H1 (cell line): Measurements from ENCODE around the gene DISP3. TPM values are rescaled to one million over a fixed set of nuclear protein-coding genes. Genes with fewer than 3 reads are reported as not detected.

ENCODE experiments used
- CTCF ChIA-PET: fragments of 300-600 bp; sonication (Branson Sonifier 250); formaldehyde crosslinking; loops from one replicate; lab custom pipeline; 2021; ENCODE audit not compliant: partially characterized antibody; lab: Charles Lee
- POLR2A ChIA-PET: fragments of 300-600 bp; sonication (Branson Sonifier 250); formaldehyde crosslinking; loops from one replicate; lab custom pipeline; 2021; ENCODE audit warnings: inconsistent platforms; ENCODE audit not compliant: partially characterized antibody; lab: Charles Lee
- DNase-seq, 2 experiments: peaks; one replicate each; pipeline versions ENCODE4 v3.0.0 to v3.0.0-alpha.2; 2010 to 2022; ENCODE audit warnings: low spot score in 2 of 2, low read depth in 1 of 2, mixed read lengths in 1 of 2
- FAIRE-seq: peaks from 2 replicates; lab custom pipeline; 2011; peaks lifted over from hg19 to GRCh38; lab: Jason Lieb, UNC
- H2AFZ ChIP-seq: 2 replicates; pipeline ENCODE4 v1.8.1; 2012; ENCODE audit warnings: low read length, inconsistent platforms
- H2AK5ac ChIP-seq: 2 replicates; pipeline ENCODE4 v1.6.1; 2013; ENCODE audit warnings: low read depth, low read length
- H2BK120ac ChIP-seq: replicated peaks from 2 replicates; pipeline ENCODE3; 2013; ENCODE audit warnings: low read depth, low read length, inconsistent platforms
- H2BK12ac ChIP-seq: 2 replicates; pipeline ENCODE4 v1.6.1; 2013; ENCODE audit warnings: low read depth, low read length
- H2BK15ac ChIP-seq: 2 replicates; pipeline ENCODE4 v1.6.1; 2013; ENCODE audit warnings: low read length
- H2BK20ac ChIP-seq: 2 replicates; pipeline ENCODE4 v1.6.1; 2013; ENCODE audit warnings: low read length
- H2BK5ac ChIP-seq: 2 replicates; pipeline ENCODE4 v1.6.1; 2013; ENCODE audit warnings: low read depth, low read length
- H3K14ac ChIP-seq: 2 replicates; pipeline ENCODE4 v1.6.1; 2013; ENCODE audit warnings: inconsistent platforms; ENCODE audit not compliant: insufficient read length
- H3K18ac ChIP-seq: 2 replicates; pipeline ENCODE4 v1.6.1; 2013; ENCODE audit warnings: low read length; ENCODE audit errors: extremely low read depth
- H3K23ac ChIP-seq: 2 replicates; pipeline ENCODE4 v1.6.1; 2013; ENCODE audit warnings: inconsistent platforms; ENCODE audit not compliant: insufficient read length
- H3K23me2 ChIP-seq: 2 replicates; pipeline ENCODE4 v1.6.1; 2013; ENCODE audit warnings: low read depth, low read length
- H3K27ac ChIP-seq: 2 replicates; pipeline ENCODE4 v1.6.1; 2011; ENCODE audit warnings: low read depth, low read length, inconsistent platforms
- H3K27me3 ChIP-seq, 4 experiments: replicated peaks in 1 of 4; 1 replicate in 1 of 4; 2 replicates in 3 of 4; pipeline versions ENCODE4 v1.6.1 to v1.8.1; 2011 to 2013; ENCODE audit warnings: low read length in 3 of 4, mild to moderate bottlenecking in 3 of 4, inconsistent platforms in 2 of 4, mixed read lengths in 2 of 4, moderate library complexity in 1 of 4; ENCODE audit not compliant: control insufficient read depth in 3 of 4, insufficient read depth in 3 of 4; ENCODE audit errors: extremely low read depth in 1 of 4
- H3K36me3 ChIP-seq, 4 experiments: 2 replicates each; pipeline versions ENCODE4 v1.6.1 to v1.8.1; 2011 to 2013; ENCODE audit warnings: mild to moderate bottlenecking in 4 of 4, low read length in 3 of 4, moderate library complexity in 2 of 4, control low read depth in 1 of 4, inconsistent platforms in 1 of 4; ENCODE audit not compliant: insufficient read depth in 4 of 4, control insufficient read depth in 2 of 4
- H3K4ac ChIP-seq: replicated peaks from 2 replicates; pipeline ENCODE3; 2013; ENCODE audit warnings: low read length, low read depth, mixed read lengths, inconsistent platforms; ENCODE audit not compliant: insufficient read length
- H3K4me1 ChIP-seq, 4 experiments: replicated peaks in 1 of 4; 1 replicate in 1 of 4; 2 replicates in 3 of 4; pipeline versions ENCODE4 v1.6.1 to v1.8.1; 2011 to 2013; ENCODE audit warnings: low read length in 3 of 4, inconsistent platforms in 2 of 4, mixed read lengths in 1 of 4; ENCODE audit not compliant: insufficient read depth in 4 of 4, control insufficient read depth in 3 of 4
- H3K4me2 ChIP-seq, 2 experiments: 2 replicates each; pipeline versions ENCODE4 v1.6.1 to v1.8.1; 2011 to 2013; ENCODE audit warnings: low read depth in 2 of 2, low read length in 2 of 2, control low read depth in 1 of 2, inconsistent platforms in 1 of 2, mild to moderate bottlenecking in 1 of 2; ENCODE audit not compliant: insufficient read depth in 1 of 2
- H3K4me3 ChIP-seq, 4 experiments: fragments of 200-600, 300-600 bp in 1 of 4; sonication (generic), shearing (Covaris generic), sonication (Bioruptor Twin) in 1 of 4; 2 replicates each; pipeline versions ENCODE4 v1.5.1 to v1.8.1; 2011 to 2016; ENCODE audit warnings: low read length in 4 of 4, low read depth in 3 of 4, control low read depth in 2 of 4, inconsistent platforms in 2 of 4, mild to moderate bottlenecking in 2 of 4, mixed read lengths in 1 of 4, moderate library complexity in 1 of 4; ENCODE audit not compliant: insufficient read depth in 2 of 4; ENCODE audit errors: extremely low read depth in 1 of 4
- H3K56ac ChIP-seq: replicated peaks from 2 replicates; pipeline ENCODE3; 2013; ENCODE audit warnings: low read depth, mild to moderate bottlenecking, mixed read lengths, low read length, inconsistent platforms; ENCODE audit not compliant: insufficient read length
- H3K79me1 ChIP-seq: 2 replicates; pipeline ENCODE4 v1.6.1; 2013; ENCODE audit warnings: low read depth, low read length, control low read depth
- H3K79me2 ChIP-seq, 2 experiments: 2 replicates each; pipeline versions ENCODE4 v1.6.1 to v1.8.1; 2012 to 2013; ENCODE audit warnings: low read length in 2 of 2, mild to moderate bottlenecking in 2 of 2, inconsistent platforms in 1 of 2; ENCODE audit not compliant: insufficient read depth in 2 of 2, control insufficient read depth in 1 of 2
- H3K9ac ChIP-seq, 4 experiments: replicated peaks in 1 of 4; 1 replicate in 1 of 4; 2 replicates in 3 of 4; pipeline versions ENCODE4 v1.6.1 to v1.8.1; 2011 to 2013; ENCODE audit warnings: low read depth in 3 of 4, low read length in 3 of 4, control low read depth in 2 of 4, mild to moderate bottlenecking in 2 of 4, moderate library complexity in 2 of 4, inconsistent platforms in 1 of 4; ENCODE audit errors: extremely low read depth in 1 of 4
- H3K9me3 ChIP-seq, 2 experiments: 2 replicates each; pipeline versions ENCODE4 v1.6.1 to v1.8.1; 2012 to 2013; ENCODE audit warnings: mild to moderate bottlenecking in 2 of 2, moderate library complexity in 2 of 2, control low read depth in 1 of 2, inconsistent platforms in 1 of 2, low read depth in 1 of 2, low read length in 1 of 2, mixed read lengths in 1 of 2; ENCODE audit not compliant: insufficient read depth in 2 of 2
- H4K20me1 ChIP-seq, 2 experiments: replicated peaks in 1 of 2; 2 replicates each; pipeline versions ENCODE3 to v1.8.1; 2011 to 2013; ENCODE audit warnings: inconsistent platforms in 2 of 2, low read length in 2 of 2, mild to moderate bottlenecking in 1 of 2; ENCODE audit not compliant: insufficient read depth in 2 of 2, control insufficient read depth in 1 of 2
- H4K5ac ChIP-seq: 2 replicates; pipeline ENCODE4 v1.6.1; 2013; ENCODE audit warnings: low read length, low read depth, mixed read lengths, inconsistent platforms; ENCODE audit not compliant: insufficient read length
- H4K8ac ChIP-seq: 2 replicates; pipeline ENCODE4 v1.8.0; 2013; ENCODE audit warnings: mild to moderate bottlenecking, moderate library complexity, low read length, inconsistent platforms; ENCODE audit not compliant: insufficient read depth; ENCODE audit errors: extremely low read depth
- H4K91ac ChIP-seq: replicated peaks from 2 replicates; pipeline ENCODE3; 2013; ENCODE audit warnings: low read length, mixed read lengths, inconsistent platforms; ENCODE audit not compliant: insufficient read length
- POLR2AphosphoS5 ChIP-seq: IDR thresholded peaks from 2 replicates; pipeline ENCODE4 v1.6.1; 2011; ENCODE audit warnings: low read depth, low read length
- WGBS, 2 experiments: shearing (Covaris generic) in 1 of 2; methylation state at CpG; one replicate each; pipeline versions ENCODE4 v1.1.6 to v1.1.7; 2013 to 2015; ENCODE audit warnings: low lambda C conversion rate in 2 of 2, mixed read lengths in 2 of 2, inconsistent platforms in 1 of 2, low coverage in 1 of 2, missing lambda C conversion rate in 1 of 2; ENCODE audit not compliant: insufficient replicate concordance in 2 of 2, insufficient coverage in 1 of 2, insufficient read length in 1 of 2; ENCODE audit errors: extremely low coverage in 1 of 2, missing lambda C conversion rate in 1 of 2; 5-methylcytosine and 5-hydroxymethylcytosine counted together
- polyA plus RNA-seq, 7 experiments: library from polyadenylated mRNA; depleted of rRNA in 3 of 7; stranded (reverse) in 5 of 7; unstranded in 2 of 7; fragments of >200 nt in 5 of 7; fragments of 200-250 nt in 2 of 7; gene quantifications; 1 replicate in 5 of 7; 2 replicates in 1 of 7; 4 replicates in 1 of 7; pipeline versions ENCODE4 v1.2.1 to v1.2.3, GENCODE V29; 2011 to 2013; ENCODE audit warnings: missing spikeins in 2 of 7, mixed read lengths in 2 of 7
- total RNA-seq: library from RNA; stranded (reverse); fragmentation: NEBNext Ultra II Directional; extraction: Animal tissue kit (Norgen Biotek cat#: 25700); gene quantifications from 2 replicates; pipeline ENCODE4 v1.2.1, GENCODE V29; 2021

Gene DISP3
- total and polyA plus RNA-seq, 2 of the 8 experiments (the other 6 are each of a cell fraction or from before 2014, with no cell fraction given), result 3.4 to 4.6 TPM

- no peak overlapping the region for H3K56ac ChIP-seq
- H3K23me2 ChIP-seq, result peaks cover 9% of the 10 kb centered on the region
- H3K18ac ChIP-seq, result no peak overlapping the region
- H3K4me3 ChIP-seq, result no peak overlapping the region
- no peak overlapping the region for H4K91ac ChIP-seq
- H3K27me3 ChIP-seq, result peaks cover 0 to 12% (median 11%) of the 10 kb centered on the region in 4 experiments; a peak in 6 of 7 replicates
- no peak overlapping the region for H3K4ac ChIP-seq
- no peak for DNase-seq
- H3K9me3 ChIP-seq, result no peaks in the 10 kb centered on the region
- no peak overlapping the region for H3K9ac ChIP-seq
- ChIA-PET POLR2A (no interaction called here), CTCF (interaction anchor here (0.9 to 3.3 kb wide), 6 partner anchors 22 to 446 kb away, joined by 3 to 23 read pairs (median 5); no protein-coding TSS in a partner anchor)
- H2AK5ac ChIP-seq, result no peak overlapping the region
- H4K20me1 ChIP-seq, result peaks cover 6 to 12% of the 10 kb centered on the region in 2 experiments
- no peak overlapping the region for H3K4me2 ChIP-seq
- H3K4me1 ChIP-seq, result peaks cover 2 to 8% (median 5%) of the 10 kb centered on the region in 4 experiments; a peak in 6 of 7 replicates
- WGBS, 2 experiments, result 85% methylated on average over 10 of the region's 10 CpGs; no CpG with 5 or more reads in 1 of the 2 experiments
- H2BK5ac ChIP-seq, result no peak overlapping the region
- no peak overlapping the region for H2BK120ac ChIP-seq
- H3K79me1 ChIP-seq, result peaks cover 2% of the 10 kb centered on the region; the same call in 1 of the 2 replicates
- H2BK20ac ChIP-seq, result no peak overlapping the region
- no peak overlapping the region for H3K27ac ChIP-seq
- no peak for FAIRE-seq
- H2BK12ac ChIP-seq, result no peak overlapping the region
- no peak overlapping the region for H4K8ac ChIP-seq
- H4K5ac ChIP-seq, result no peak overlapping the region
- H3K79me2 ChIP-seq, result no peaks in the 10 kb centered on the region
- no peak overlapping the region for H3K14ac ChIP-seq
- no peaks in the 10 kb centered on the region for H3K36me3 ChIP-seq
- no peak overlapping the region for H2AFZ ChIP-seq
- H3K23ac ChIP-seq, result no peak overlapping the region
- no peak overlapping the region for H2BK15ac ChIP-seq
- TF ChIP-seq POLR2AphosphoS5, result no peak
Measured at GRCh38 chr1:11483581-11484320, 4.8 kb downstream of the DISP3 start.
